HT-29 (cell line): Measurements from ENCODE around the gene EP400. TPM values are rescaled to one million over a fixed set of nuclear protein-coding genes. Genes with fewer than 3 reads are reported as not detected.

ENCODE experiments used
- DNase-seq: peaks from one replicate; pipeline ENCODE4 v3.0.0-alpha.2; 2015; ENCODE audit warnings: low spot score
- total RNA-seq: library from RNA; depleted of rRNA; stranded (reverse); fragments of >200 nt; shearing (Covaris generic); gene quantifications from 2 replicates; pipeline ENCODE4 v1.2.3, GENCODE V29; 2014

The EP400 gene
- total RNA-seq, 1 experiment from 2014 or later = 12.2 TPM

DNA sequence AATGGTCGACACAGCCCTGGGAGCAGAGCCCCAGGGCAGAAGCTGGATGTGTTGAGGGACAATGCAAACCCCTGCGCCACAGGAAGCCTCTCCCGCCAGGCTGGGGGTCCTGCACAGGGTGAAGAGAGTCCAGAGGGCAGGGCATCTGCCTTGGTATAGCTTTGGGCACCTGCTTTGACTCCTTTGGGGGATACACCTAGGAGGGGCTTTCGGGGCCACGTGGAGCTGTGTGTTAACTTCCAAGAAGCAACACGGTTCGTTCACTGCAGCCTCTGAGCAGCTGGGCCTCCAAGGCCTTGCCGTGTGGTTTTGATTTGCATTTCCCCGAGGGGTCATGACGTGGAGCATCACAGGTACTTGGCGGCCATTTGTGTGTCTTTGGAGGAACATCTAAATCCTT is 26.5 kb upstream of the EP400 start:
- no peak for DNase-seq

GRCh38 chr12:131927110-131928079 is 22.3 kb upstream of the EP400 start:
- DNase-seq = no peak

DNA sequence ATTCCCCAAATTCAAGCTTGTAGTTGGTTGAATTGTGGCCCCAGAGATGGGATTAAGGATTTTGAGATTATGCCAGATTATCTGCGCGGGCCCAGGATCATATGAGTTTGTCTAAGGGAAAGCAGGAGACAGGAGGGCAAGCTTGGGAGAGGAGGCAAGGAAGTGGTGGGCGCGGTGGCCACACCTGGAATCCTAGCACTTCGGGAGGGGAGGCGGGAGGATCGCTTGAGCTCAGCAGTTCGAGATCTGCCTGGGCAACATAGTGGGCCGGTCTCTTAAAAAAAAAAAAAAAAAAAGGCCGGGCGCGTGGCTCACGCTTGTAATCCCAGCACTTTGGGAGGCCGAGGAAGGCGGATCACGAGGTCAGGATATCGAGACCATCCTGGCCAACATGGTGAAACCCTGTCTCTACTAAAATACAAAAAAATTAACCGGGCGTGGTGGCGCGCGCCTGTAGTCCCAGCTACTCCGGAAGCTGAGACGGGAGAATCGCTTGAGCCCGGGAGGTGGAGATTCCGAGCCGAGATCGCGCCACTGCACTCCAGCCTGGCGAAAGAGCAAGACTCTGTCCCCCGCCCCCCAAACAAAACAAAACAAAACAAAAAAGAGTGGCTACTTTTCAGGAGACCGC is 21.5 kb upstream of the EP400 start:
- no peak for DNase-seq

- peak; percentile 91 for DNase-seq
Observed at GRCh38 chr12:131928711-131929580, 20.8 kb upstream of the EP400 start, which contains the start of gene PUS1. Gene PUS1, plus strand, starts transcription at chr12:131929276. Its CDS starts 447 bp downstream, at chr12:131929723.

DNA sequence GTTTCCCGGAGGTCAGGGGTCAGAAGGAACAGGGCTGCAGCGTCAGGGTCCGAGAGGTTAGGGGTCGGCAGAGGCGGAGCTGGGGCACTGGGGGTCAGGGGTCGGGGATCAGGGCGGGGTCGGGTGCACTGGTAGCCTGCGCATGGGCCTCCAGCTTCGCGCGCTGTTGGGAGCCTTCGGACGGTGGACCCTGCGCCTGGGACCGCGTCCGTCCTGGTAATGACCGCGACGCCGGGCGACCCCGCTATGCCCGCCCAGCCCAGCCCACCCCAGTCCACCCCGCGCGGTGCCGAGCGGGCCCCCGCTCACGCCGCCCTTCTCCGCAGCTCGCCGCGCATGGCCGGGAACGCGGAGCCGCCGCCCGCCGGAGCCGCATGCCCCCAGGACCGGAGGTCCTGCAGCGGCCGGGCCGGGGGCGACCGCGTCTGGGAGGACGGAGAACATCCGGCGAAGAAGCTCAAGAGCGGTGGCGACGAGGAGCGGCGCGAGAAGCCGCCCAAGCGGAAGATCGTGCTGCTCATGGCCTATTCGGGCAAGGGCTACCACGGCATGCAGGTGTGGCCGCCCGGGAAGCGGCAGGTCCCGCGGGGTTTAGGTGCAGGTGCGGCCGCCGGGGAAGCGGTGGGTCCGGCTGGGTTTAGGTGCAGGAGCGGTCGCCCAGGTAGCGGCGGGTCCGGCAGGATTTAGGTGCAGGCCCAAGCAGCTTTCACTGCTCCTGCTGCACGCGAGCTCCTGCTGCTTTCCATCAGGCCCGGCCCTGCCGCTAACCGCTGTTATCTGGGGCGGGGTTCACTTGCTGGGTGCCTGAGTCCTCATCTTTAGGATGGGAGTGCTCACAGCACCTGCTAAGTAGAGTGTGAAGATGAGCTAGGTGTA is 19.9 kb upstream of the EP400 start:
- DNase-seq = peak; percentile 45

GRCh38 chr12:131930510-131930909 is 19.2 kb upstream of the EP400 start:
- DNase-seq = no peak

DNA sequence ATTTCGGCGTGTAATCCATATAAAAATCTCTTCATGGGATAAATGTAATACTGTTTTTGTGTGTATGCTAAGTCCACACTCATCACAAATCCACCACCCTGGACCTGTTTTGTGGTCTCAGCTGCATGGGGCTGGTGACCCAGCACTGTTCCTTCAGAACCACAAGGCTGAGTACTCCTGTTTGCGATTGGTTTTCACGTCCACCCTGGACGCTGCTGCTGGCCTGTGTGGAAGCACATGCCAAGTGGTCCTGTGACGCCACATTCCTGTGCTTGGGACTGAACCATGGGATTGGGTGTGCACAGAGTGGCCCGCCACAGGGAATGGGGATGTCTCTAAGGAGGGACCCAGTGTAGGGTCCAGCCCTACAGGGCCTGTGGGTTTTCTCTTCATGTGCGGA is 16.4 kb upstream of the EP400 start:
- no peak for DNase-seq

- DNase-seq = no peak
Observed at GRCh38 chr12:131934535-131934934, 15.2 kb upstream of the EP400 start.

- no peak for DNase-seq
Observed at GRCh38 chr12:131938082-131938481, 11.7 kb upstream of the EP400 start.

DNA sequence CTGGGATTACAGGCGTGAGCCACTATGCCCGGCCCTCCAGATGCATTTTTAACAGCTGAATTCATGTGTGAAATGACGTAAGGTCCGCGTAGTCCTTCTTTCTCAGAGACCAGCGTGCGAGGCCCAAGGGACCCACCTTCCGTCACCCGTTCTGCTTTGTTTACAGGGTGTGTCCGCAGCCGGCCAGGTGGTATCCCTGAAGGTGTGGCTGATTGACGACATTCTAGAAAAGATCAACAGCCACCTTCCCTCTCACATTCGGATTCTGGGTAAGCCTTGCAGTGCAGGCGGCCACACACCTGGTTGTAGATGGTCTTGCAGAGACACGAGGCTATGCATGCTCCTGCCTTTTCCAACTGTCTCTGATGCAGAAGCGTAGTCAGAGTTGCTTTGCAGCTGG is 10.7 kb upstream of the EP400 start:
- DNase-seq = no peak

- no peak for DNase-seq
Observed at GRCh38 chr12:131940141-131940547, 9.6 kb upstream of the EP400 start.

DNA sequence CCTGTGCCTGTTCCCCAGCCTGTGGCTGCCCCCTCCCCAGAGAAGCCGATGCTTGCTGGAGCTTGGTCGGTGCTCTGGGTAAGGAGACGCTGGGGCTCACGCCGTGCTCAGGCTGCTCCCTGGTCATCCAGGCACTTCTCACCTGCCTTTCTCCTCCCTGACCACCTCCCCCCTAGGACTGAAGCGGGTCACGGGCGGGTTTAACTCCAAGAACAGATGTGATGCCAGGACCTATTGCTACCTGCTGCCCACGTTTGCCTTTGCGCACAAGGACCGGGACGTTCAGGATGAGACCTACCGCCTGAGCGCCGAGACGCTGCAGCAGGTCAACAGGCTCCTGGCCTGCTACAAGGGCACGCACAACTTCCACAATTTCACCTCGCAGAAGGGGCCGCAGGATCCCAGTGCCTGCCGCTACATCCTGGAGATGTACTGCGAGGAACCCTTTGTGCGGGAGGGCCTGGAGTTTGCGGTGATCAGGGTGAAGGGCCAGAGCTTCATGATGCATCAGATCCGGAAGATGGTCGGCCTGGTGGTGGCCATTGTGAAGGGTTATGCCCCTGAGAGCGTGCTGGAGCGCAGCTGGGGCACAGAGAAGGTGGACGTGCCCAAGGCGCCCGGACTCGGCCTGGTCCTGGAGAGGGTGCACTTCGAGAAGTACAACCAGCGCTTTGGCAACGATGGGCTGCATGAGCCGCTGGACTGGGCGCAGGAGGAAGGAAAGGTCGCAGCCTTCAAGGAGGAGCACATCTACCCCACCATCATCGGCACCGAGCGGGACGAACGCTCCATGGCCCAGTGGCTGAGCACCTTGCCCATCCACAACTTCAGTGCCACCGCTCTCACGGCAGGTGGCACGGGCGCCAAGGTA is 8.4 kb upstream of the EP400 start:
- DNase-seq = no peak

- DNase-seq = no peak
Observed at GRCh38 chr12:131941987-131942341, 7.8 kb upstream of the EP400 start.

GRCh38 chr12:131942671-131943070 is 7.1 kb upstream of the EP400 start:
- no peak for DNase-seq

- no peak for DNase-seq
Observed at GRCh38 chr12:131943389-131943788, 6.4 kb upstream of the EP400 start.

DNA sequence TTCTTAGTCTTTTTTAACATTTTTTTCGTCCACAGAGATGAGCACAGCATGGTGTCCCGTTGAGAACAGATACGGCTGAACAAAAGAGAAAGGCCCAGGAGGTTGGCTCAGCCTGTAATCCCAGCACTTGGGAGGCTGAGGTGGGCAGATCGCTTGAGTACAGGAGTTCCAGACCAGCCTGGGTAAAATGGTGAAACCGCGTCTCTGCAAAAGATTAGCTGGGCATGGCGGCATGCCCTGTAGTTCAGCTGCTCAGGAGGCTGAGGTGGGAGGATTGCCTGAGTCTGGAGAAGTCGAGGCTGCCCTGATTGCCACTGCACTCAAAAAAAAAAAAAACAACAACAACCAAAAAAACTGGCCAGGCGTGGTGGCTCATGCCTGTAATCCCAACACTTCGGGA is 5.9 kb upstream of the EP400 start:
- no peak for DNase-seq

- no peak for DNase-seq
Observed at GRCh38 chr12:131944601-131945251, 5.0 kb upstream of the EP400 start.

- no peak for DNase-seq
Observed at GRCh38 chr12:131946757-131947156, 3.0 kb upstream of the EP400 start.

DNA sequence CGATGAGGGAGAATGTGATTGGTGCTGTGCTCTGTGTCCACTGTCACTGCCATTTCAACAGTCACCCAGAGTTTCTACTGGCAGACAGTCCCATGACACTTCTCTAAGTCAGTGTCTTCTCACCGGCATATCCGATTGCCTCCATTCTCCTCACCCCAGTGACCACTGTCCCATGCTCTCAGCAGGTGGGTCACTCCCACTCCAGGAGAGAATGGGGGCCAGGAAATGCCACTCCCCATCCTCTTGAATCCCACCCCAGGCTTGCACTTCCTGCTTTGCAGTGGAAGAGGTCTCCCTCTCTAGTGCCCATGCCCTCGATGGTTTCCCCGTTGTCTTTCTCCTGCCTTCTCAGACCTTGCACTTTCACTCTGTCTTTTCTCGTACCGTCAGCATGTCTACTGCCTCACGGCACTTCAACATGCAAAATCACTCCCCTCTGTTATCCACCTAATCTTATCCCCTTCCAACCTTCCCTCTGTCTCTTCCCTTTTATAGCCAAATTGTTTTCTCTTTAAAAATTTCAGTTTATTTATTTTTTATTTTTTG is 2.2 kb upstream of the EP400 start:
- DNase-seq = no peak
